MCF 10A (cell line): ENCODE measurements around the gene SLC18A3. TPM values are rescaled to one million over a fixed set of nuclear protein-coding genes. Genes with fewer than 3 reads are reported as not detected.

Experiments
- BruUV-seq: library from RNA; stranded (reverse); fragments of 400-500 nt; replicated peaks from 2 replicates; lab custom pipeline; 2021; lab: Mats Ljungman, UMichigan
- CTCF ChIA-PET: fragments of 300-600 bp; sonication (Branson Sonifier 250); formaldehyde crosslinking; extraction: SDS; loops from one replicate; lab custom pipeline; 2021; ENCODE audit warnings: antibody characterized with exemption, inconsistent platforms; lab: Yijun Ruan, JAX
- POLR2A ChIA-PET: fragments of 300-600, 350-650 bp; sonication (Branson Sonifier 250); formaldehyde crosslinking; extraction: SDS; loops from one replicate; lab custom pipeline; 2020; ENCODE audit warnings: antibody characterized with exemption, inconsistent platforms; lab: Yijun Ruan, JAX
- DNase-seq: peaks from one replicate; pipeline ENCODE4 v3.0.0-alpha.2; 2018; ENCODE audit not compliant: unreplicated experiment
- H3K27ac Mint-ChIP-seq: one replicate; pipeline ENCODE4 v1.8.0; 2022; ENCODE audit warnings: mild to moderate bottlenecking, low read depth, mixed read lengths; ENCODE audit not compliant: unreplicated experiment
- H3K27me3 Mint-ChIP-seq: one replicate; pipeline ENCODE4 v1.8.0; 2022; ENCODE audit warnings: mixed read lengths; ENCODE audit not compliant: insufficient read depth, unreplicated experiment
- H3K36me3 Mint-ChIP-seq: one replicate; pipeline ENCODE4 v1.8.0; 2022; ENCODE audit warnings: mild to moderate bottlenecking, moderate library complexity, mixed read lengths; ENCODE audit not compliant: insufficient read depth, unreplicated experiment
- H3K4me1 Mint-ChIP-seq: one replicate; pipeline ENCODE4 v1.8.0; 2022; ENCODE audit warnings: mixed read lengths; ENCODE audit not compliant: insufficient read depth, unreplicated experiment
- H3K4me3 Mint-ChIP-seq: one replicate; pipeline ENCODE4 v1.8.0; 2022; ENCODE audit warnings: mild to moderate bottlenecking, moderate library complexity, mixed read lengths; ENCODE audit not compliant: unreplicated experiment
- H3K9me3 Mint-ChIP-seq: one replicate; pipeline ENCODE4 v1.8.0; 2022; ENCODE audit warnings: mixed read lengths; ENCODE audit not compliant: unreplicated experiment
- CTCF ChIP-seq: fragments of 200-600 bp; IDR thresholded peaks from one replicate; pipeline ENCODE4 v1.8.0; 2022; ENCODE audit warnings: antibody characterized with exemption, mild to moderate bottlenecking; ENCODE audit not compliant: unreplicated experiment
- intact Hi-C: fragments of 100-400 bp; cut with micrococcal nuclease; formaldehyde crosslinking; loops from 2 replicates; pipeline ENCODE4 v1.14.1; 2022
- total RNA-seq: library from RNA; stranded (reverse); gene quantifications from 2 replicates; pipeline ENCODE4 v1.2.3, GENCODE V29; 2022

SLC18A3 gene
- total RNA-seq, 1 experiment from 2014 or later = not detected

GRCh38 chr10:49599546-49599945 is 10.6 kb upstream of the SLC18A3 start:
- Mint-ChIP-seq H3K4me1 (peaks cover 6% of the 10 kb centered on the region), H3K27ac (no peak overlapping the region), H3K27me3 (peaks cover 15% of the 10 kb centered on the region), H3K36me3 (no peaks in the 10 kb centered on the region), H3K4me3 (no peak overlapping the region), H3K9me3 (no peaks in the 10 kb centered on the region)
- DNase-seq = no peak
- POLR2A ChIA-PET = no interaction called here
- no TSS peak for BruUV-seq
- intact Hi-C loops = no loop called here
- TF ChIP-seq CTCF = no peak
- CTCF ChIA-PET = interaction anchor here (0.5 to 0.6 kb wide), 2 partner anchors 28 to 1047 kb away, joined by 3 read pairs; no protein-coding TSS in a partner anchor

- H3K4me1 Mint-ChIP-seq = peaks cover 6% of the 10 kb centered on the region
- CTCF ChIA-PET = no interaction called here
- intact Hi-C loops = loop anchor here (10.0 kb wide), 1 partner anchor 165 kb away; the partner anchor contains the start of gene OGDHL
- POLR2A ChIA-PET = no interaction called here
- no peak overlapping the region for H3K27ac Mint-ChIP-seq
- H3K9me3 Mint-ChIP-seq = no peaks in the 10 kb centered on the region
- BruUV-seq = no TSS peak
- H3K27me3 Mint-ChIP-seq = peaks cover 20% of the 10 kb centered on the region
- H3K4me3 Mint-ChIP-seq = no peak overlapping the region
- H3K36me3 Mint-ChIP-seq = no peaks in the 10 kb centered on the region
- TF ChIP-seq CTCF = no peak
- DNase-seq = no peak
Observed at GRCh38 chr10:49600046-49600445, 10.1 kb upstream of the SLC18A3 start.

- no peaks in the 10 kb centered on the region for H3K9me3 Mint-ChIP-seq
- no peak overlapping the region for H3K27ac Mint-ChIP-seq
- H3K27me3 Mint-ChIP-seq = peaks cover 28% of the 10 kb centered on the region
- no peak for DNase-seq
- intact Hi-C loops = loop anchor here (10.0 kb wide), 1 partner anchor 164 kb away; the partner anchor contains the start of gene OGDHL
- no peak overlapping the region for H3K4me3 Mint-ChIP-seq
- ChIA-PET POLR2A (interaction anchor here (0.5 to 0.6 kb wide), 2 partner anchors 269 to 410 kb away, joined by 3 to 4 read pairs; no protein-coding TSS in a partner anchor), CTCF (interaction anchor here (1.1 to 2.2 kb wide), 2 partner anchors 8 to 623 kb away, joined by 3 to 10 read pairs; no protein-coding TSS in a partner anchor)
- TF ChIP-seq CTCF = no peak
- no peaks in the 10 kb centered on the region for H3K36me3 Mint-ChIP-seq
- no TSS peak for BruUV-seq
- H3K4me1 Mint-ChIP-seq = peaks cover 6% of the 10 kb centered on the region
Observed at GRCh38 chr10:49600781-49601400, 9.2 kb upstream of the SLC18A3 start.

GRCh38 chr10:49601857-49602256 is 8.3 kb upstream of the SLC18A3 start:
- no peak for TF ChIP-seq CTCF
- no peak overlapping the region for H3K27ac Mint-ChIP-seq
- peaks cover 31% of the 10 kb centered on the region for H3K27me3 Mint-ChIP-seq
- peaks cover 9% of the 10 kb centered on the region for H3K4me1 Mint-ChIP-seq
- H3K9me3 Mint-ChIP-seq = no peaks in the 10 kb centered on the region
- ChIA-PET CTCF (interaction anchor here (1.0 to 2.2 kb wide), 2 partner anchors 9 to 195 kb away, joined by 3 to 10 read pairs; no protein-coding TSS in a partner anchor), POLR2A (interaction anchor here (1.0 kb wide), 1 partner anchor 30 kb away, joined by 3 read pairs; no protein-coding TSS in a partner anchor)
- no peak overlapping the region for H3K4me3 Mint-ChIP-seq
- intact Hi-C loops = loop anchor here (10.0 kb wide), 1 partner anchor 163 kb away; the partner anchor contains the start of gene OGDHL
- no peaks in the 10 kb centered on the region for H3K36me3 Mint-ChIP-seq
- BruUV-seq = no TSS peak
- DNase-seq = peak; percentile 76
